Naive thymus-derived CD8-positive, alpha-beta T cell (primary cell): ENCODE results near the gene EBF3. TPM values are rescaled to one million over a fixed set of nuclear protein-coding genes. Genes with fewer than 3 reads are reported as not detected.

Experiments used
- ATAC-seq, 2 donors: fragments of 150-1000 bp; cut with Tn5 transposase in 1 of 2; sonication (Bioruptor Pico), chemical (Tn5 transposase) in 1 of 2; 1 replicate in 1 of 2; 2 replicates in 1 of 2; pipeline ENCODE4 v1.10.0; 2021; ENCODE audit warnings: mild to moderate bottlenecking in 2 of 2, moderate library complexity in 2 of 2
- POLR2A ChIA-PET: fragments of 350-600 bp; sonication (Branson Sonifier 250); formaldehyde crosslinking; loops from one replicate; lab custom pipeline; 2021; ENCODE audit warnings: antibody characterized with exemption; lab: Charles Lee
- DNase-seq, 10 donors: peaks; one replicate each; pipeline versions ENCODE4 v3.0.0 to v3.0.0-alpha.2; 2020 to 2022
- H3K27ac Mint-ChIP-seq, 10 donors: one replicate each; pipeline ENCODE4 v1.8.0; 2020 to 2022; ENCODE audit warnings: mild to moderate bottlenecking in 10 of 10, mixed read lengths in 10 of 10, moderate library complexity in 4 of 10, inconsistent platforms in 1 of 10
- H3K27me3 Mint-ChIP-seq, 5 donors: one replicate each; pipeline ENCODE4 v1.8.0; 2021 to 2022; ENCODE audit warnings: mixed read lengths in 5 of 5
- H3K36me3 Mint-ChIP-seq, 3 donors: one replicate each; pipeline ENCODE4 v1.8.0; 2020 to 2022; ENCODE audit warnings: mixed read lengths in 3 of 3, mild to moderate bottlenecking in 2 of 3, inconsistent platforms in 1 of 3
- H3K4me1 Mint-ChIP-seq, 4 donors: one replicate each; pipeline ENCODE4 v1.8.0; 2021 to 2022; ENCODE audit warnings: mixed read lengths in 4 of 4
- H3K4me3 Mint-ChIP-seq, 10 donors: one replicate each; pipeline ENCODE4 v1.8.0; 2020 to 2022; ENCODE audit warnings: mild to moderate bottlenecking in 10 of 10, mixed read lengths in 10 of 10, moderate library complexity in 6 of 10, inconsistent platforms in 1 of 10
- H3K9me3 Mint-ChIP-seq, 9 donors: one replicate each; pipeline ENCODE4 v1.8.0; 2020 to 2022; ENCODE audit warnings: mixed read lengths in 9 of 9, mild to moderate bottlenecking in 3 of 9, inconsistent platforms in 1 of 9, moderate library complexity in 1 of 9
- polyA plus RNA-seq, 3 donors: library from polyadenylated mRNA; unstranded; fragments of 300-500 nt; fragmentation: Illumina TruSeq; gene quantifications; one replicate each; pipeline ENCODE4 v1.2.3, GENCODE V29; 2021
- total RNA-seq, 8 experiments: library from RNA in 2 of 8; stranded (reverse) in 2 of 8; gene quantifications; one replicate each; pipeline ENCODE4 v1.2.3 and lab custom pipeline; 2021 to 2026

EBF3 gene
- total and polyA plus RNA-seq, 5 experiments from 2014 or later, result not detected

- ATAC-seq (no peak), DNase-seq (no peak)
- Mint-ChIP-seq H3K4me1 (no peaks in the 10 kb centered on the region), H3K27ac (no peak overlapping the region), H3K9me3 (no peaks in the 10 kb centered on the region), H3K36me3 (no peaks in the 10 kb centered on the region), H3K4me3 (no peak overlapping the region), H3K27me3 (peaks cover 10 to 30% (median 23%) of the 10 kb centered on the region in 5 donors)
- POLR2A ChIA-PET, result no interaction called here
Measured at GRCh38 chr10:129899276-129900130, 64.6 kb downstream of the EBF3 start.

DNA sequence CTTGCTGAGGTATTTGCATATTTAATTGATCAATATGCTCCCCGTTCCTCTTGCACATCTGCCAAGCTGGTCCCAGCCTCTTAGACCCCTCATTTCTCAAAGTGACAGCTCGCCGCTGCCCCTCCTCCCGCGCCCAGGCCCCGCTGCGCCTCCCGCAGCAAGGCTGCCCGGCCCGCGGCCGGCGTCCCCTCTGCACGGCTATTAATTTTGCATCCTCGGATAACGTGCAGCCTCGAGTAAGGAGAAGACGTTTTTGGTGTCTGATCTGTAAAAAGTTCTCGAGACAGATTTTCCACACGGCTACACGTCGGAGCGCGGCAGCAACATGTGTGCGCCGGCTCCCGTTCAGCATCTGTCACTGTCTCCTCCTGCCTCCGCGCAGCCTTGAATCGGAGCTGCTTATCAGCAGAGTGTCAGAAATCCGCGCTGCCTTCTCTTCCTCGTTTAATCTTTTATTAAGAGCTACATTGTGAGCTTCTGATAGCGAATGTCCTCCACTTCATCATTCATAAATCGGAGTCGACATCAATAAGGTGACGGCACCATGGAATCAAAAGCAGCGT, 65.3 kb downstream of the EBF3 start:
- H3K4me1 Mint-ChIP-seq, result no peaks in the 10 kb centered on the region
- no peak for DNase-seq
- H3K36me3 Mint-ChIP-seq, result no peaks in the 10 kb centered on the region
- POLR2A ChIA-PET, result no interaction called here
- no peak overlapping the region for H3K27ac Mint-ChIP-seq
- H3K4me3 Mint-ChIP-seq, result peak overlapping the region in 1 of 10 donors; percentile 29
- H3K9me3 Mint-ChIP-seq, result no peaks in the 10 kb centered on the region
- no peak for ATAC-seq
- peaks cover 7 to 30% (median 22%) of the 10 kb centered on the region in 5 donors for H3K27me3 Mint-ChIP-seq

DNA sequence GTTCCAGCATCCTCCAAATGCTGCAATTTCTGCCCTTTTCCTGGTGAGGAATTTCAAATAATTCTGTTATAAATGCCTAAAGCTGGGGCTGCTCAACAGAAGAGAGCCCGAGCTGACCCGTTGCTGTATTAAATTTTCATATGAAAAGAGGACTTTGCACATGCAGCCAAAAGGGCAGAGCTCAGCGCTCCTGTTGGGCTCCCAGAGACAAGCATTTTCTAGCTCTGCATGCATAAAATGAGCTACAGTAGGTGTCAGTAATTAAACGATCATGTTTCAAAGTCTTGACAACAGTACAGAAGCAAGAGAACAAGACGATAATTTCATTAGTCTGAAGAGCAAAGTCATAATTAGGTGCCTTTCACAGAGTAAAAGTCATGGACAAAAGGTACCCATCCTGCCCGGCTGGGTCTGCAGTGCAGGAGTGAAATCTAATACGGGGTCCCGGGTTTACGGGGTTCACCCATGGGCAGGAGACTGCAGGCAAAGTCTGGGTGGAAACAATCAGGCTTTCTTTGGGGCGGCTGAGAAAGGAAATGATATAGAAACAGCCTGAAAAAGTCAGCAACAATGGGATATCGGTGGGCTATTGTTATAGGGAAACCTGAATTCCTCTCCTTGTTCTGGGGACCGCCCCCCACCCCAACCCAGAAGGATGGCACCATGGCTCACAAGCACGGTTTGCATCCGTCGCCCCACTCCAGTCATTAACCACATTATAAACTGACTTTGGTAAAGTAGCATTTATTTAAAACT, 66.0 kb downstream of the EBF3 start:
- peak overlapping the region in 1 of 10 donors; percentile 45 for H3K27ac Mint-ChIP-seq
- POLR2A ChIA-PET, result no interaction called here

GRCh38 chr10:129896860-129897200, 67.2 kb downstream of the EBF3 start:
- POLR2A ChIA-PET, result no interaction called here
- no peaks in the 10 kb centered on the region for H3K9me3 Mint-ChIP-seq
- no peak for ATAC-seq
- no peaks in the 10 kb centered on the region for H3K36me3 Mint-ChIP-seq
- H3K4me1 Mint-ChIP-seq, result no peaks in the 10 kb centered on the region
- H3K27ac Mint-ChIP-seq, result no peak overlapping the region
- H3K27me3 Mint-ChIP-seq, result peaks cover 7 to 30% (median 20%) of the 10 kb centered on the region in 5 donors
- no peak for DNase-seq
- no peak overlapping the region for H3K4me3 Mint-ChIP-seq

More for the DNA sequence above, 66.0 kb downstream of the EBF3 start:
- ATAC-seq, result no peak
- DNase-seq, result no peak
- no peaks in the 10 kb centered on the region for H3K9me3 Mint-ChIP-seq
- peak overlapping the region in 1 of 10 donors; percentile 48 for H3K4me3 Mint-ChIP-seq
- H3K4me1 Mint-ChIP-seq, result no peaks in the 10 kb centered on the region
- H3K36me3 Mint-ChIP-seq, result no peaks in the 10 kb centered on the region
- peaks cover 7 to 30% (median 20%) of the 10 kb centered on the region in 5 donors for H3K27me3 Mint-ChIP-seq

DNA sequence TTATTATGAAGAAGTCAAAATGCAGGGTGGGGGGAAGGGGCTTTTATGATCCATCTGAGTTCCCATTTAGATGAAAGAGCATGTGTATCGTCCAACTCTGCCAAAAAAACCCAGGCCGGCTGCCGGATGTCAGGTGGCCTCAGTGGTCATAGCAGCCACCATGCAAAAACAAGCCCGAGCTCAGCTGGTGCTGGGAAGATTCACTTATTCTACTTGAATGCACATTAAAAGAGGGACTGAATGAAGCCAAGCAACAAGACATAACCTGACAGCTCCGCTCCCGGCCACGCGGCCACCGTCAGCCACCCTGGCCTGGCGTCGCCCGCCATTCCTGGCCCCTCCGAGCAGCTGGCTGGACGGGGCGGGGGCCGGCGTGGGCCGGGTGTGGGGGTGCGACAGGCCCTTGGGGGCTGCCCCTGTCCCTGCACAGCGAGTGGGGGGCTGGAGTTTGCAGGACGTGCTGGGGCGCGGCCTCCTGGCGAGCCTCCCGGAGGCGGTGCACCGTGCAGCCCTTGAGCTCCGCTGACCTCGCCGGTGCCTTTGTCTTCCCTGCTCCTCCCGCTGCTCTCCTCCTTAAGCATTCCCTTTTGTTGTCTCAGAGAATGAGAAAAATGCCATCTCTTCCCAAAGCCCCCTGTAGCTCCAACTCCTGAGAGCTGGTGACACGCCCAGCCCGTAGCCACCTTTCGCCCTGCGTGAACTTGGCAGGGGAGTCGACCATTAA, 67.8 kb downstream of the EBF3 start:
- POLR2A ChIA-PET, result no interaction called here
- H3K4me1 Mint-ChIP-seq, result no peaks in the 10 kb centered on the region
- no peak for ATAC-seq
- H3K4me3 Mint-ChIP-seq, result peak overlapping the region in 1 of 10 donors; percentile 35
- no peak overlapping the region for H3K27ac Mint-ChIP-seq
- no peaks in the 10 kb centered on the region for H3K36me3 Mint-ChIP-seq
- H3K27me3 Mint-ChIP-seq, result peaks cover 7 to 30% (median 20%) of the 10 kb centered on the region in 5 donors
- DNase-seq, result no peak
- no peaks in the 10 kb centered on the region for H3K9me3 Mint-ChIP-seq

GRCh38 chr10:129895811-129896135, 68.3 kb downstream of the EBF3 start:
- Mint-ChIP-seq H3K4me3 (no peak overlapping the region), H3K27ac (no peak overlapping the region), H3K27me3 (peaks cover 7 to 27% (median 20%) of the 10 kb centered on the region in 5 donors), H3K9me3 (no peaks in the 10 kb centered on the region), H3K4me1 (no peaks in the 10 kb centered on the region), H3K36me3 (no peaks in the 10 kb centered on the region)
- ATAC-seq, result no peak
- POLR2A ChIA-PET, result no interaction called here
- no peak for DNase-seq

- ATAC-seq (no peak), DNase-seq (no peak)
- H3K9me3 Mint-ChIP-seq, result no peaks in the 10 kb centered on the region
- H3K27me3 Mint-ChIP-seq, result peaks cover 7 to 26% (median 20%) of the 10 kb centered on the region in 5 donors
- no peak overlapping the region for H3K4me3 Mint-ChIP-seq
- no peaks in the 10 kb centered on the region for H3K4me1 Mint-ChIP-seq
- H3K27ac Mint-ChIP-seq, result no peak overlapping the region
- POLR2A ChIA-PET, result no interaction called here
- no peaks in the 10 kb centered on the region for H3K36me3 Mint-ChIP-seq
Measured at GRCh38 chr10:129894698-129895097, 69.4 kb downstream of the EBF3 start.

DNA sequence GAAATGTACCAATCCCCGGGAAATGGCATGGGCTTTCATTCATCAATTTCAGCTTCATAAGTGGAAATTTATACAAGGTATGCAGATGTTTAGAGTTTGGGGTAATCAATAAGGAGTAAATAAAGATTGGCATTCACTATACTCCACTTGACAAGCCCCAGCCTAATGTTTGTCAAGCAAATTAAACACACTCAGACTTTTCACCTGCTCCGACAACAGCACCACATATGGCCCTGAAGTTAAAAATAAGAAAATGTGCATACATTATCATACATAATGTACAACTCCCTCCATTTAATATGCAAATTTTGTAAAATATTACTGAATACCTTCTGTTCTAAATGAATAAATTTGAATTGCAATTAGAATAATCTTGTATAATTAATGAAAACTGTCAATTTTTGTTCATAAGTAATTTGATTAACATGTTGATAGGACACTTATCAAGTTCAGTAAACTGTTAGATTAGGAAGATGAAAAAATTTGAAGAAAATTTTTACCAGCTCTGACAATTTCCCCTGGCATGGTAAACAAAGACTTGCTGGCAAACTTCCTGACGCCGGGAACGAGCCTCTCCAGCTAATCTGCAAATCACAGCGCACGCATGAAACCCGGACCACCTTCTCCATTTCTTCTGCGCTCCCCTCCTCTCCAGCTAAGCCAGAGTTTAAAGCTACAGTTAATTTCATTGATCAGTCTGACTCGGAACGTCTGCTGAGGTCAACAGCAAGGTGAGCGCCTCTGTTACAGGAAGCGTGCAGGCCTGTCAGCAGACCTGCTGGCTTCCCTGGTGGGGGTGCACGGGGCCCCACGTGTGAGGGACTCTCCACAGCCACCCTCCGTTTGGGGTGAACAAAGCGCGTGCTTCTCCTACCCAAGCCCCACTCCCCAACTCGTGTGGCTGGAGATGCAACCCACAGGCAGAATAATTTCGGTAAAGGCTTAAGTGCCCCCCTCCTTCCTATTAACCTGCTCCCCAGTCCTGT, 70.7 kb downstream of the EBF3 start:
- no peak for DNase-seq
- POLR2A ChIA-PET, result no interaction called here
- Mint-ChIP-seq H3K27me3 (peaks cover 7 to 22% (median 15%) of the 10 kb centered on the region in 5 donors), H3K4me3 (no peak overlapping the region), H3K4me1 (no peaks in the 10 kb centered on the region), H3K9me3 (no peaks in the 10 kb centered on the region), H3K36me3 (no peaks in the 10 kb centered on the region), H3K27ac (no peak overlapping the region)
- no peak for ATAC-seq

GRCh38 chr10:129892548-129893052, 71.5 kb downstream of the EBF3 start:
- Mint-ChIP-seq H3K27me3 (peaks cover 3 to 15% (median 9%) of the 10 kb centered on the region in 5 donors), H3K36me3 (no peaks in the 10 kb centered on the region), H3K27ac (no peak overlapping the region), H3K4me1 (no peaks in the 10 kb centered on the region), H3K9me3 (no peaks in the 10 kb centered on the region), H3K4me3 (no peak overlapping the region)
- POLR2A ChIA-PET, result no interaction called here
- no peak for ATAC-seq
- DNase-seq, result no peak

DNA sequence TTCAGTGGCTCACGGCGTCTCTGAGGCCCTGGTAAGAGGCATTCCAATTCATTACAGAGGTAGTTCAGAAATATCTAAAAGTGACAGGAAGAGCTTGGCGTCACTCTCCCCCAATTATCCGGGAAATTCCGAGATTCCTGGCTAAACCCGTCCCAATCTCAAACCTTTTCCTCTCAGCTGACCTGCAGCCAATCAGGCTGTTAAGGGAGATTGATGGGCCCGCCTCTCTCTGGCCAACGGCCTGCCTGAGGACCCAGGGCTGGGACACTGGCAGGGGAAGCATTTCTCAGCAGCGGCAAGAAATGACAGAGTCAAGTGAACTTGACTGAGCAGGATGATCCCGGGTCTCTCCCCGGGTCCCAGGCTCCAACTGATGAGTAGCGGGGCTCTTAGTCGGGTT, 72.3 kb downstream of the EBF3 start:
- no peaks in the 10 kb centered on the region for H3K36me3 Mint-ChIP-seq
- POLR2A ChIA-PET, result no interaction called here
- H3K9me3 Mint-ChIP-seq, result no peaks in the 10 kb centered on the region
- ATAC-seq (no peak), DNase-seq (no peak)
- no peak overlapping the region for H3K4me3 Mint-ChIP-seq
- H3K4me1 Mint-ChIP-seq, result no peaks in the 10 kb centered on the region
- peak overlapping the region in 1 of 10 donors; percentile 64 for H3K27ac Mint-ChIP-seq
- H3K27me3 Mint-ChIP-seq, result peaks cover 3 to 12% (median 5%) of the 10 kb centered on the region in 5 donors

- DNase-seq (no peak), ATAC-seq (no peak)
- H3K4me1 Mint-ChIP-seq, result no peaks in the 10 kb centered on the region
- no peaks in the 10 kb centered on the region for H3K9me3 Mint-ChIP-seq
- POLR2A ChIA-PET, result no interaction called here
- H3K36me3 Mint-ChIP-seq, result no peaks in the 10 kb centered on the region
- peaks cover 0 to 5% (median 2%) of the 10 kb centered on the region in 5 donors for H3K27me3 Mint-ChIP-seq
- H3K4me3 Mint-ChIP-seq, result no peak overlapping the region
- no peak overlapping the region for H3K27ac Mint-ChIP-seq
Measured at GRCh38 chr10:129890170-129890569, 73.9 kb downstream of the EBF3 start.
